Ishikawa (cell line): ENCODE results near the gene ATP13A3.

Experiments
- CEBPB ChIP-seq: IDR thresholded peaks from 2 replicates; pipeline ENCODE4 v1.6.1; 2012
- CREB1 ChIP-seq: IDR thresholded peaks from 2 replicates; pipeline ENCODE4 v1.6.1; 2012; ENCODE audit warnings: low read depth
- EGR1 ChIP-seq: IDR thresholded peaks from 2 replicates; pipeline ENCODE4 v1.6.1; 2012
- EP300 ChIP-seq: IDR thresholded peaks from 2 replicates; pipeline ENCODE4 v1.6.1; 2012; ENCODE audit warnings: borderline replicate concordance
- FOXM1 ChIP-seq: IDR thresholded peaks from 2 replicates; pipeline ENCODE4 v1.6.1; 2012; ENCODE audit warnings: low read depth, borderline replicate concordance
- NFIC ChIP-seq: IDR thresholded peaks from 2 replicates; pipeline ENCODE4 v1.6.1; 2012
- RAD21 ChIP-seq: IDR thresholded peaks from 2 replicates; pipeline ENCODE4 v1.6.1; 2012; ENCODE audit warnings: low read depth
- REST ChIP-seq: IDR thresholded peaks from 2 replicates; pipeline ENCODE4 v1.6.1; 2012; ENCODE audit warnings: low read depth, mild to moderate bottlenecking
- TAF1 ChIP-seq: IDR thresholded peaks from 2 replicates; pipeline ENCODE4 v1.6.1; 2012; ENCODE audit warnings: low read depth, mild to moderate bottlenecking
- TCF12 ChIP-seq: IDR thresholded peaks from 2 replicates; pipeline ENCODE4 v1.6.1; 2012; ENCODE audit warnings: low read depth
- TEAD4 ChIP-seq: IDR thresholded peaks from 2 replicates; pipeline ENCODE4 v1.6.1; 2012
- USF1 ChIP-seq: IDR thresholded peaks from 2 replicates; pipeline ENCODE4 v1.6.1; 2012
- YY1 ChIP-seq: IDR thresholded peaks from 2 replicates; pipeline ENCODE4 v1.6.1; 2012; ENCODE audit warnings: low read depth
- ZBTB7A ChIP-seq: IDR thresholded peaks from 2 replicates; pipeline ENCODE4 v1.6.1; 2012; ENCODE audit warnings: low read depth
- TF ChIP-seq, protein P1 (sequence below): IDR thresholded peaks from 2 replicates; pipeline ENCODE4 v1.6.1; 2012

Gene ATP13A3

DNA sequence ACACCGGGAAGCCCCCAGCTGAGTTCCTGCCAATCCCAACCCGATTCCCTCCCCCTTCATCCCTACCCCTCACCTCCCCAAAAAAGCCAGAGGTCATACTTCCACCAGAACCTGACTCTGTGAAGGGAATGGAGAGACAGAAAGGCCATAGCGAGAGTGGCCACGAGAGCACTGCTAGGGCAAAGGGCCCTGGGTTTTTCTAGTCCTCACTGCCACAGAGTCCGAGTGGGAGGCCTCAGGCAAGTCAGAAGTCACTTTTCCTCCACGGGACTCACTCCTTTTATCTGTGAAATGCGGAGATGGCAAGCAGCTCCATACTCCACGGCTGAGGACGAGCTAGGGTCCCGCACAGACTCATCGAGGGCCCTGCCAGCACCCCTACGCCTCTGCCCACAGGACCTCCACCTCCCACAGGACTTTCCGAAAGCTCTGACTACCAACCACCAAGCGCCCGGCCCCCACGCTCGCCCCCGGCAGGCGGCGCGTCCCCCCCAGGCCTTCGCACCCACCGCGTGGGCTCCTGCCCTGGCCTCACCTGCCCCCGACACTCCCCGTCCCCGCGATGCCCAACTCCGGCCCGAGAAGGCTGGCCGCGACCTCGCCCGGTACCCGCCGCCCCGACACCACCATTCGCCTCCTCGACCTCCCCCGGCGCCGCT is 792 bp downstream of the ATP13A3 start:
- TF ChIP-seq CREB1: no peak
- no peak for TF ChIP-seq CEBPB
- no peak for TF ChIP-seq ZBTB7A
- no peak for TF ChIP-seq EP300
- 0 out of 2 replicates have a peak, but pooled peaks have one; percentile 19 for TF ChIP-seq YY1
- TF ChIP-seq, protein P1, sequence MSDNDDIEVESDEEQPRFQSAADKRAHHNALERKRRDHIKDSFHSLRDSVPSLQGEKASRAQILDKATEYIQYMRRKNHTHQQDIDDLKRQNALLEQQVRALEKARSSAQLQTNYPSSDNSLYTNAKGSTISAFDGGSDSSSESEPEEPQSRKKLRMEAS: peak; percentile 47; the same call in 1 of the 2 replicates
- no peak for TF ChIP-seq USF1
- TF ChIP-seq NFIC: no peak

GRCh38 chr3:194485468-194485880 is 1.3 kb downstream of the ATP13A3 start:
- TF ChIP-seq RAD21 (no peak), TEAD4 (0 out of 2 replicates have a peak, but pooled peaks have one; percentile 4)

- TF ChIP-seq USF1 (no peak), TEAD4 (no peak), CEBPB (no peak), CREB1 (no peak), TAF1 (no peak), ZBTB7A (no peak), FOXM1 (no peak)
- TF ChIP-seq, protein P1: no peak
Measured at GRCh38 chr3:194484614-194485013, 2.2 kb downstream of the ATP13A3 start.

DNA sequence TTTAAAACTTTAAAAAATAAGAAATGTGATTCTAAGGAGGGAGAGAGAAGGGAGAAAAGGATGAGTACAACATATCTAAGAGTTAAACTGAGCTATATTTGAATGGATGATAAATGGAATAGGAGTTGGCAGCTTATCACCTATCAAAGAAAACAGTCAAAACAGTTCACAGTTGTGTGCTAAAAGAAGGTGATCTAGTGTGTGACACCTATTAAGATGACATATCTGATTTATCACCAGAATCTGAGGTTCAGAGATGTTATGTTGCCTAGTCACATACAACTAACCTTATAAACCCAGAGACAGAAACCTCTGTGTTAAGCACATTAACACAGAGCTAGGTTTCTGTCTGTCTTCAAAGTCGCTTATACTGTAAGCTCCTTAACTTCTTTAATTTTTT is 3.0 kb downstream of the ATP13A3 start:
- TF ChIP-seq YY1 (no peak), EGR1 (no peak), TEAD4 (no peak)

- no peak for TF ChIP-seq ZBTB7A
- no peak for TF ChIP-seq USF1
- no peak for TF ChIP-seq RAD21
- no peak for TF ChIP-seq FOXM1
- TF ChIP-seq NFIC: no peak
- TF ChIP-seq TCF12: no peak
- no peak for TF ChIP-seq TEAD4
- no peak for TF ChIP-seq CEBPB
- TF ChIP-seq YY1: no peak
- TF ChIP-seq EGR1: no peak
- TF ChIP-seq CREB1: no peak
Measured at GRCh38 chr3:194482196-194482593, 4.6 kb downstream of the ATP13A3 start.

GRCh38 chr3:194481525-194482195 is 5.1 kb downstream of the ATP13A3 start:
- TF ChIP-seq, protein P1: no peak
- TF ChIP-seq TEAD4 (no peak), EP300 (no peak), EGR1 (no peak), USF1 (no peak), NFIC (no peak), FOXM1 (no peak), CEBPB (no peak), ZBTB7A (no peak)

GRCh38 chr3:194481103-194481502 is 5.7 kb downstream of the ATP13A3 start:
- TF ChIP-seq TCF12 (no peak), YY1 (no peak), EGR1 (no peak)

GRCh38 chr3:194476784-194477183 is 10.0 kb downstream of the ATP13A3 start:
- TF ChIP-seq CREB1 (no peak), RAD21 (no peak), YY1 (no peak), NFIC (no peak), TEAD4 (no peak), USF1 (no peak), EP300 (no peak), FOXM1 (no peak), TCF12 (no peak), REST (no peak), ZBTB7A (no peak), TAF1 (no peak), EGR1 (no peak), CEBPB (no peak)
- TF ChIP-seq, protein P1: no peak
